Mesothelial cell of epicardium (in vitro differentiated cells): Measurements from ENCODE around the gene ETHE1. TPM values are rescaled to one million over a fixed set of nuclear protein-coding genes. Genes with fewer than 3 reads are reported as not detected.

Experiments
- DNase-seq, 2 experiments: peaks; one replicate each; pipeline ENCODE4 v3.0.0; 2021; ENCODE audit warnings: low spot score in 2 of 2; ENCODE audit not compliant: unreplicated experiment in 2 of 2
- H3K27ac Mint-ChIP-seq: 2 replicates; pipeline ENCODE4 v1.8.0; 2021; ENCODE audit warnings: mixed read lengths
- H3K27me3 Mint-ChIP-seq: 2 replicates; pipeline ENCODE4 v1.8.0; 2021; ENCODE audit warnings: low read depth, mixed read lengths
- H3K36me3 Mint-ChIP-seq: 2 replicates; pipeline ENCODE4 v1.8.0; 2021; ENCODE audit warnings: mixed read lengths
- H3K4me1 Mint-ChIP-seq: 2 replicates; pipeline ENCODE4 v1.8.0; 2021; ENCODE audit warnings: mixed read lengths
- H3K4me3 Mint-ChIP-seq: 2 replicates; pipeline ENCODE4 v1.8.0; 2021; ENCODE audit warnings: mild to moderate bottlenecking, moderate library complexity, mixed read lengths
- H3K9me3 Mint-ChIP-seq: 2 replicates; pipeline ENCODE4 v1.8.0; 2021; ENCODE audit warnings: mixed read lengths
- CTCF ChIP-seq: fragments of 200-600 bp; sonication (generic); IDR thresholded peaks from one replicate; pipeline ENCODE4 v1.5.0; 2021; ENCODE audit warnings: antibody characterized with exemption; ENCODE audit not compliant: unreplicated experiment
- total RNA-seq: library from RNA; stranded (reverse); gene quantifications from 3 replicates; pipeline ENCODE4 v1.2.1, GENCODE V29; 2021

ETHE1 gene
- total RNA-seq, 1 donor from 2014 or later, result 27.9 TPM

DNA sequence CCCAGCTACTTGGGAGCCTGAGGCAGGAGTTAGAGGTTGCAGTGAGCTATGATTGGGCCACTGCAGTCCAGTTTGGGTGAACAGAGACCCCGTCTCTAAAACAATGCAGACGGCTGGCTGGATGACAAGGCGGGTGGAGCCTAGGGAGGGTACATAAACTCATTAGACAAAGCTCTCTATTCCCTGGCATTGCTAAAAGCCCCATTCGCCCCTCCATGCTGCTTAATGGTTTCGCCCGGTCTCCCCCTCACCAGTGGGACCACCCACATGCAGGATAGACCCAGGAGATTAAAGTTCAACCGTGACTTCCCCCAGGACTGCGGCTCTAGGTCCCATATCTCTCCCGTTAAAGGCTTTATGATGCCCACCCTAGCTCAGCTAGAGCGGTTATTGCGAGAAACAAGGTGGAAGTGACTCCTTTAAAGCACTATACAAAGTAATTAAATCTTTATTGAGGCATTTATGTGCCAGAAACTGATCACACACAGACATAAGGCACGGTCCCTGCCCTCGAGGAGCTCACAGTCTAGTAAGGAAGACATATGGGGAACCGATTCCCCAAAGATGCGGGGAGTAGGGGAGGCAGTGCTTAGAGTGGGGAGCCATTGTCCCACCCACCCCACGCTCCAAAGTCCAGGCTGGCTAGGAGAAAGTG is 66.5 kb downstream of the ETHE1 start:
- Mint-ChIP-seq H3K9me3 (no peaks in the 10 kb centered on the region), H3K4me3 (no peak overlapping the region)

GRCh38 chr19:43457809-43458208 is 69.2 kb downstream of the ETHE1 start:
- no peak for TF ChIP-seq CTCF
- DNase-seq, result no peak
- H3K4me3 Mint-ChIP-seq, result no peak overlapping the region
- no peaks in the 10 kb centered on the region for H3K9me3 Mint-ChIP-seq
- H3K36me3 Mint-ChIP-seq, result peaks cover 6% of the 10 kb centered on the region
- peaks cover 26% of the 10 kb centered on the region for H3K27me3 Mint-ChIP-seq
- H3K4me1 Mint-ChIP-seq, result peaks cover 9% of the 10 kb centered on the region
- no peak overlapping the region for H3K27ac Mint-ChIP-seq

More for the DNA sequence above, 66.5 kb downstream of the ETHE1 start:
- no peak overlapping the region for H3K27ac Mint-ChIP-seq
- no peak for TF ChIP-seq CTCF
- peaks cover 31% of the 10 kb centered on the region for H3K27me3 Mint-ChIP-seq
- DNase-seq, result no peak
- H3K36me3 Mint-ChIP-seq, result peaks cover 6% of the 10 kb centered on the region
- H3K4me1 Mint-ChIP-seq, result peaks cover 10% of the 10 kb centered on the region

Other genes with a start within 250 kb of the ETHE1 start
- gene CD177, start 173.5 kb downstream of the ETHE1 start, total RNA-seq, result not detected in 3 replicates
- gene TEX101, start 112.3 kb downstream of the ETHE1 start, total RNA-seq, result not detected in 3 replicates
- gene LYPD3, start 61.6 kb downstream of the ETHE1 start, total RNA-seq, result 2.6 to 4.4 TPM (median 3.4 TPM) in 3 replicates
- gene PHLDB3, start 22.5 kb downstream of the ETHE1 start, total RNA-seq, result 28.0 to 31.4 TPM (median 28.2 TPM) in 3 replicates
- gene ZNF575, start 6.0 kb upstream of the ETHE1 start, total RNA-seq, result 2.3 to 2.8 TPM (median 2.6 TPM) in 3 replicates
- gene XRCC1, start 48.3 kb upstream of the ETHE1 start, total RNA-seq, result 52.3 to 58.5 TPM (median 56.1 TPM) in 3 replicates
- gene PINLYP, start 48.6 kb upstream of the ETHE1 start, total RNA-seq, result 12.6 to 14.5 TPM (median 13.8 TPM) in 3 replicates
- 41.1 to 42.2 TPM (median 41.4 TPM) in 3 replicates for gene IRGQ, start 68.9 kb upstream of the ETHE1 start, total RNA-seq
- gene ZNF576, start 69.4 kb upstream of the ETHE1 start, total RNA-seq, result 11.4 to 12.6 TPM (median 12.6 TPM) in 3 replicates
- gene SRRM5, start 84.9 kb upstream of the ETHE1 start, total RNA-seq, result 0.36 to 0.63 TPM (median 0.58 TPM) in 3 replicates
- gene ZNF428, start 92.4 kb upstream of the ETHE1 start, total RNA-seq, result 92.2 to 96.2 TPM (median 92.4 TPM) in 3 replicates
- gene CADM4, start 112.6 kb upstream of the ETHE1 start, total RNA-seq, result 45.8 to 48.3 TPM (median 47.1 TPM) in 3 replicates
- 18.5 to 22.7 TPM (median 22.2 TPM) in 3 replicates for gene PLAUR, start 143.0 kb upstream of the ETHE1 start, total RNA-seq
- not detected in 3 replicates for gene IRGC, start 188.9 kb upstream of the ETHE1 start, total RNA-seq
- gene SMG9, start 227.8 kb upstream of the ETHE1 start, total RNA-seq, result 65.8 to 75.7 TPM (median 73.2 TPM) in 3 replicates